HEK293 (cell line): ENCODE measurements around the gene TMEM145.

Experiments used
- CTCF ChIA-PET: fragments of 350-600 bp; formaldehyde crosslinking; extraction: SDS; loops from one replicate; lab custom pipeline; 2021; ENCODE audit warnings: antibody characterized with exemption; lab: Yijun Ruan, JAX
- POLR2A ChIA-PET: fragments of 300-600 bp; formaldehyde crosslinking; extraction: SDS; loops from one replicate; lab custom pipeline; 2020; ENCODE audit warnings: antibody characterized with exemption, inconsistent platforms; lab: Yijun Ruan, JAX
- H3K27ac ChIP-seq: fragments of 200-500 bp; sonication (Bioruptor generic); 2 replicates; pipeline ENCODE4 v1.5.1; 2014; ENCODE audit warnings: low read depth, low read length, control low read depth, inconsistent platforms; ENCODE audit errors: extremely low read depth
- H3K36me3 ChIP-seq, 2 experiments: fragments of 200-500 bp in 1 of 2; sonication (Bioruptor generic) in 1 of 2; 1 replicate in 1 of 2; 2 replicates in 1 of 2; pipeline ENCODE4 v1.5.1; 2014 to 2017; ENCODE audit warnings: inconsistent platforms in 2 of 2, low read length in 2 of 2; ENCODE audit not compliant: control insufficient read depth in 2 of 2, insufficient read depth in 1 of 2
- H3K4me1 ChIP-seq: fragments of 200-500 bp; sonication (Bioruptor generic); 2 replicates; pipeline ENCODE4 v1.5.1; 2014; ENCODE audit warnings: mild to moderate bottlenecking, low read length, inconsistent platforms; ENCODE audit not compliant: control insufficient read depth, insufficient read depth
- H3K4me3 ChIP-seq: 2 replicates; pipeline ENCODE4 v1.5.1; 2011; ENCODE audit warnings: low read depth, mild to moderate bottlenecking, control low read depth, low read length, moderate library complexity
- H3K9me3 ChIP-seq: fragments of 200-500 bp; sonication (Bioruptor generic); 2 replicates; pipeline ENCODE4 v1.5.1; 2014; ENCODE audit warnings: low read depth, low read length, inconsistent platforms; ENCODE audit not compliant: control insufficient read depth, insufficient read depth
- BCL11B ChIP-seq: fragments of 450-650 bp; formaldehyde crosslinking; IDR thresholded peaks from 2 replicates; pipeline ENCODE4 v1.5.1; 2016; ENCODE audit warnings: low read depth, missing biosample characterization, missing genetic modification characterization
- GLIS1 ChIP-seq: fragments of 450-650 bp; formaldehyde crosslinking; IDR thresholded peaks from 2 replicates; pipeline ENCODE4 v1.5.1; 2016; ENCODE audit warnings: missing biosample characterization, missing genetic modification characterization
- GLIS2 ChIP-seq: fragments of 450-650 bp; formaldehyde crosslinking; IDR thresholded peaks from 2 replicates; pipeline ENCODE4 v1.5.1; 2016; ENCODE audit warnings: missing biosample characterization, missing genetic modification characterization
- KLF16 ChIP-seq: fragments of 450-650 bp; formaldehyde crosslinking; IDR thresholded peaks from 2 replicates; pipeline ENCODE4 v1.5.1; 2017; ENCODE audit warnings: missing biosample characterization, missing genetic modification characterization
- KLF9 ChIP-seq: fragments of 450-650 bp; formaldehyde crosslinking; IDR thresholded peaks from 2 replicates; pipeline ENCODE4 v1.5.1; 2016; ENCODE audit warnings: missing biosample characterization, missing genetic modification characterization, low read depth
- MZF1 ChIP-seq: fragments of 450-650 bp; formaldehyde crosslinking; IDR thresholded peaks from 2 replicates; pipeline ENCODE4 v1.5.1; 2017; ENCODE audit warnings: missing biosample characterization, missing genetic modification characterization, borderline replicate concordance
- SCRT1 ChIP-seq: fragments of 450-650 bp; formaldehyde crosslinking; IDR thresholded peaks from 2 replicates; pipeline ENCODE4 v1.5.1; 2016; ENCODE audit warnings: missing biosample characterization, missing genetic modification characterization, borderline replicate concordance
- SCRT2 ChIP-seq: fragments of 450-650 bp; formaldehyde crosslinking; IDR thresholded peaks from 2 replicates; pipeline ENCODE4 v1.5.1; 2016; ENCODE audit warnings: missing biosample characterization, missing genetic modification characterization
- SP2 ChIP-seq: fragments of 450-650 bp; formaldehyde crosslinking; IDR thresholded peaks from 2 replicates; pipeline ENCODE4 v1.5.1; 2016; ENCODE audit warnings: missing biosample characterization, missing genetic modification characterization
- SP3 ChIP-seq: fragments of 450-650 bp; formaldehyde crosslinking; IDR thresholded peaks from 2 replicates; pipeline ENCODE4 v1.5.1; 2016; ENCODE audit warnings: missing biosample characterization, missing genetic modification characterization
- ZBTB21 ChIP-seq: fragments of 450-650 bp; formaldehyde crosslinking; IDR thresholded peaks from 2 replicates; pipeline ENCODE4 v1.5.1; 2017; ENCODE audit warnings: missing biosample characterization, missing genetic modification characterization
- ZNF214 ChIP-seq: fragments of 450-650 bp; formaldehyde crosslinking; IDR thresholded peaks from 2 replicates; pipeline ENCODE4 v1.5.1; 2017; ENCODE audit warnings: missing biosample characterization, mild to moderate bottlenecking, missing genetic modification characterization, borderline replicate concordance
- ZNF223 ChIP-seq: fragments of 450-650 bp; formaldehyde crosslinking; IDR thresholded peaks from 2 replicates; pipeline ENCODE4 v1.5.1; 2016; ENCODE audit warnings: missing biosample characterization, missing genetic modification characterization
- ZNF350 ChIP-seq: fragments of 450-650 bp; formaldehyde crosslinking; IDR thresholded peaks from 2 replicates; pipeline ENCODE4 v1.5.0; 2017; ENCODE audit warnings: missing biosample characterization, mild to moderate bottlenecking, missing genetic modification characterization
- ZNF423 ChIP-seq: fragments of 450-650 bp; formaldehyde crosslinking; IDR thresholded peaks from 2 replicates; pipeline ENCODE4 v1.5.1; 2016; ENCODE audit warnings: missing biosample characterization, missing genetic modification characterization
- ZNF426 ChIP-seq: fragments of 450-650 bp; formaldehyde crosslinking; IDR thresholded peaks from 2 replicates; pipeline ENCODE4 v1.5.1; 2017; ENCODE audit warnings: missing biosample characterization, missing genetic modification characterization, mild to moderate bottlenecking, inconsistent platforms, moderate library complexity
- ZNF600 ChIP-seq: fragments of 450-650 bp; formaldehyde crosslinking; IDR thresholded peaks from 2 replicates; pipeline ENCODE4 v1.5.1; 2016; ENCODE audit warnings: missing biosample characterization, missing genetic modification characterization
- ZNF654 ChIP-seq: fragments of 450-650 bp; formaldehyde crosslinking; IDR thresholded peaks from 2 replicates; pipeline ENCODE4 v1.5.1; 2016; ENCODE audit warnings: low read depth, missing biosample characterization, missing genetic modification characterization
- ZNF76 ChIP-seq: fragments of 450-650 bp; formaldehyde crosslinking; IDR thresholded peaks from 2 replicates; pipeline ENCODE4; 2016; ENCODE audit warnings: low read depth, missing biosample characterization, missing genetic modification characterization, borderline replicate concordance
- ZNF776 ChIP-seq: fragments of 450-650 bp; formaldehyde crosslinking; IDR thresholded peaks from 2 replicates; pipeline ENCODE4 v1.5.0; 2017; ENCODE audit warnings: missing biosample characterization, missing genetic modification characterization, borderline replicate concordance
- TF ChIP-seq, protein P1 (sequence below): sonication (generic); formaldehyde crosslinking; IDR thresholded peaks from 2 replicates; pipeline ENCODE4 v1.8.1; 2022; ENCODE audit warnings: mild to moderate bottlenecking, moderate library complexity, missing genetic modification reagents
- TF ChIP-seq, protein P2 (sequence below): fragments of 450-650 bp; formaldehyde crosslinking; IDR thresholded peaks from 2 replicates; pipeline ENCODE4 v1.5.1; 2016; ENCODE audit warnings: missing biosample characterization, missing genetic modification characterization
- TF ChIP-seq, protein P3 (sequence below): fragments of 450-650 bp; formaldehyde crosslinking; IDR thresholded peaks from 2 replicates; pipeline ENCODE4 v1.5.1; 2016; ENCODE audit warnings: missing biosample characterization, missing genetic modification characterization, borderline replicate concordance
- TF ChIP-seq, protein P4 (sequence below): fragments of 450-650 bp; formaldehyde crosslinking; IDR thresholded peaks from 2 replicates; pipeline ENCODE4 v1.5.1; 2016; ENCODE audit warnings: missing biosample characterization, missing genetic modification characterization
- TF ChIP-seq, protein P5 (sequence below): fragments of 450-650 bp; formaldehyde crosslinking; IDR thresholded peaks from 2 replicates; pipeline ENCODE4 v1.5.1; 2016; ENCODE audit warnings: missing biosample characterization, missing genetic modification characterization
- TF ChIP-seq, protein P6 (sequence below): fragments of 450-650 bp; formaldehyde crosslinking; IDR thresholded peaks from 2 replicates; pipeline ENCODE4 v1.5.1; 2017; ENCODE audit warnings: missing biosample characterization, mild to moderate bottlenecking, missing genetic modification characterization, moderate library complexity

Gene TMEM145

DNA sequence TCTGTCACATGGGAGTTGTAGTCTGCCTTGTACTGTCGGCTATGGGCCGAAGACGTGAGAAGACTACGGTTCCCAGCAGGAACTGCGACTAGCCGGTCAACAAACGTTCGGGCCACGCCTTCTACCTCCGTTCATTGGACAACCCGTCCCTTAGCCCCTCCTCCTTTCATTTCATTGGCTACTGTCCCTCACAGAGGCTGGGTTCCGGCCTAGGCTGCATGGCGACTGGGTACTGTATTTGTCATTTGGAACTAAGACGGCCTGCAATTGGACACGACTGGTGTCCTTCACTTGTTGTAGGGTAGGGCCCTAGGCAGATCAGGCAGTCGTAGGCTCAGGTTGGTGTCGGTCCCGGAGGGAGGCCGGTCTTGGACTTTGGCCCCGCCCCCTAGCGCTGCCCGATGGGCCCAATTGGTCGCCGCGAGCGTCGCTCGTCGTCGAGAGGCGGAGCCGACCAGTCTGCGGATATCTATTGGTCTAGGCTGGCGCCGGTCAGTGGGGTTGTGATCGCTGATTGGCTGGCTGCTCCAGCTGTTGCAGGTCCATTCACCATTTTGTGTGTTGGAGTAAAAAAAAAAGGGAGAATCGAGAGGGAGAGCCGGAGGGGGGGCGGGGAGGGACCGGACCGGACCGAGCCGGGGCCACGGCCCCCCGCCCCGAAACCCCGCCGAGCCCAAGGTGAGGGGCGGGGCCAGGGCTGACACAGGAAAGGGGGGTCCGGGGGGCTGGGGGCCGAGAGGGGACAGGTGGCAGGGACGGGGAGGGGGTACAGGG, 44.2 kb upstream of the TMEM145 start, which contains the start of gene CIC:
CIC (plus strand) TSS at position 549 of the 774 bp plus-strand sequence. CDS start 2,532 bp downstream, outside the sequence.
- CTCF ChIA-PET, result interaction anchor here (1.4 to 2.7 kb wide), 2 partner anchors 11 to 24 kb away, joined by 3 to 28 read pairs; no protein-coding TSS in a partner anchor
- Histone ChIP-seq H3K27ac (peak within 1 kb of the TSS; percentile 98), H3K36me3 (peaks cover 5 to 27% of the 10 kb centered on the region in 2 experiments), H3K4me3 (peak within 1 kb of the TSS; percentile 77), H3K9me3 (no peaks in the 10 kb centered on the region), H3K4me1 (peaks cover 16% of the 10 kb centered on the region)
- TF ChIP-seq ZNF426 (tag by site-specific recombination), result no peak
- TF ChIP-seq ZNF223 (tag by site-specific recombination), result no peak
- no peak for TF ChIP-seq KLF16 (tag by site-specific recombination)
- peak; percentile 97 for TF ChIP-seq SCRT2 (tag by site-specific recombination)
- TF ChIP-seq KLF9 (tag by site-specific recombination), result no peak; the same call in 1 of the 2 replicates
- TF ChIP-seq ZNF76 (tag by site-specific recombination), result peak; percentile 98
- TF ChIP-seq, protein P1, sequence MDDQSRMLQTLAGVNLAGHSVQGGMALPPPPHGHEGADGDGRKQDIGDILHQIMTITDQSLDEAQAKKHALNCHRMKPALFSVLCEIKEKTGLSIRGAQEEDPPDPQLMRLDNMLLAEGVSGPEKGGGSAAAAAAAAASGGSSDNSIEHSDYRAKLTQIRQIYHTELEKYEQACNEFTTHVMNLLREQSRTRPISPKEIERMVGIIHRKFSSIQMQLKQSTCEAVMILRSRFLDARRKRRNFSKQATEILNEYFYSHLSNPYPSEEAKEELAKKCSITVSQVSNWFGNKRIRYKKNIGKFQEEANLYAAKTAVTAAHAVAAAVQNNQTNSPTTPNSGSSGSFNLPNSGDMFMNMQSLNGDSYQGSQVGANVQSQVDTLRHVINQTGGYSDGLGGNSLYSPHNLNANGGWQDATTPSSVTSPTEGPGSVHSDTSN, result peak; percentile 100
- TF ChIP-seq MZF1 (tag by site-specific recombination), result no peak
- TF ChIP-seq, protein P2, sequence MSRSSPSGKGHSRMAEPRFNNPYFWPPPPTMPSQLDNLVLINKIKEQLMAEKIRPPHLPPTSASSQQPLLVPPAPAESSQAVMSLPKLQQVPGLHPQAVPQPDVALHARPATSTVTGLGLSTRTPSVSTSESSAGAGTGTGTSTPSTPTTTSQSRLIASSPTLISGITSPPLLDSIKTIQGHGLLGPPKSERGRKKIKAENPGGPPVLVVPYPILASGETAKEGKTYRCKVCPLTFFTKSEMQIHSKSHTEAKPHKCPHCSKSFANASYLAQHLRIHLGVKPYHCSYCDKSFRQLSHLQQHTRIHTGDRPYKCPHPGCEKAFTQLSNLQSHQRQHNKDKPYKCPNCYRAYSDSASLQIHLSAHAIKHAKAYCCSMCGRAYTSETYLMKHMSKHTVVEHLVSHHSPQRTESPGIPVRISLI (tag by site-specific recombination), result peak; percentile 97
- no peak for TF ChIP-seq ZNF214
- TF ChIP-seq, protein P3, sequence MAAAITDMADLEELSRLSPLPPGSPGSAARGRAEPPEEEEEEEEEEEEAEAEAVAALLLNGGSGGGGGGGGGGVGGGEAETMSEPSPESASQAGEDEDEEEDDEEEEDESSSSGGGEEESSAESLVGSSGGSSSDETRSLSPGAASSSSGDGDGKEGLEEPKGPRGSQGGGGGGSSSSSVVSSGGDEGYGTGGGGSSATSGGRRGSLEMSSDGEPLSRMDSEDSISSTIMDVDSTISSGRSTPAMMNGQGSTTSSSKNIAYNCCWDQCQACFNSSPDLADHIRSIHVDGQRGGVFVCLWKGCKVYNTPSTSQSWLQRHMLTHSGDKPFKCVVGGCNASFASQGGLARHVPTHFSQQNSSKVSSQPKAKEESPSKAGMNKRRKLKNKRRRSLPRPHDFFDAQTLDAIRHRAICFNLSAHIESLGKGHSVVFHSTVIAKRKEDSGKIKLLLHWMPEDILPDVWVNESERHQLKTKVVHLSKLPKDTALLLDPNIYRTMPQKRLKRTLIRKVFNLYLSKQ (tag by site-specific recombination), result no peak
- no peak for TF ChIP-seq ZBTB21 (tag by site-specific recombination)
- TF ChIP-seq, protein P4, sequence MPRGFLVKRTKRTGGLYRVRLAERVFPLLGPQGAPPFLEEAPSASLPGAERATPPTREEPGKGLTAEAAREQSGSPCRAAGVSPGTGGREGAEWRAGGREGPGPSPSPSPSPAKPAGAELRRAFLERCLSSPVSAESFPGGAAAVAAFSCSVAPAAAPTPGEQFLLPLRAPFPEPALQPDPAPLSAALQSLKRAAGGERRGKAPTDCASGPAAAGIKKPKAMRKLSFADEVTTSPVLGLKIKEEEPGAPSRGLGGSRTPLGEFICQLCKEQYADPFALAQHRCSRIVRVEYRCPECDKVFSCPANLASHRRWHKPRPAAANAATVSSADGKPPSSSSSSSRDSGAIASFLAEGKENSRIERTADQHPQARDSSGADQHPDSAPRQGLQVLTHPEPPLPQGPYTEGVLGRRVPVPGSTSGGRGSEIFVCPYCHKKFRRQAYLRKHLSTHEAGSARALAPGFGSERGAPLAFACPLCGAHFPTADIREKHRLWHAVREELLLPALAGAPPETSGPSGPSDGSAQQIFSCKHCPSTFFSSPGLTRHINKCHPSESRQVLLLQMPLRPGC (tag by site-specific recombination), result no peak
- no peak for TF ChIP-seq ZNF423 (tag by site-specific recombination)
- TF ChIP-seq SP3 (tag by site-specific recombination), result peak; percentile 99
- TF ChIP-seq ZNF776 (tag by site-specific recombination), result no peak
- TF ChIP-seq BCL11B (tag by site-specific recombination), result no peak
- TF ChIP-seq ZNF600, result peak; percentile 97
- no peak for TF ChIP-seq GLIS1 (tag by site-specific recombination)
- TF ChIP-seq ZNF350 (tag by site-specific recombination), result peak; percentile 95
- TF ChIP-seq, protein P5, sequence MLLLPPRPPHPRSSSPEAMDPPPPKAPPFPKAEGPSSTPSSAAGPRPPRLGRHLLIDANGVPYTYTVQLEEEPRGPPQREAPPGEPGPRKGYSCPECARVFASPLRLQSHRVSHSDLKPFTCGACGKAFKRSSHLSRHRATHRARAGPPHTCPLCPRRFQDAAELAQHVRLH (tag by site-specific recombination), result peak; percentile 94
- TF ChIP-seq SCRT1 (tag by site-specific recombination), result peak; percentile 89
- peak; percentile 99 for TF ChIP-seq SP2 (tag by site-specific recombination)
- TF ChIP-seq, protein P6, sequence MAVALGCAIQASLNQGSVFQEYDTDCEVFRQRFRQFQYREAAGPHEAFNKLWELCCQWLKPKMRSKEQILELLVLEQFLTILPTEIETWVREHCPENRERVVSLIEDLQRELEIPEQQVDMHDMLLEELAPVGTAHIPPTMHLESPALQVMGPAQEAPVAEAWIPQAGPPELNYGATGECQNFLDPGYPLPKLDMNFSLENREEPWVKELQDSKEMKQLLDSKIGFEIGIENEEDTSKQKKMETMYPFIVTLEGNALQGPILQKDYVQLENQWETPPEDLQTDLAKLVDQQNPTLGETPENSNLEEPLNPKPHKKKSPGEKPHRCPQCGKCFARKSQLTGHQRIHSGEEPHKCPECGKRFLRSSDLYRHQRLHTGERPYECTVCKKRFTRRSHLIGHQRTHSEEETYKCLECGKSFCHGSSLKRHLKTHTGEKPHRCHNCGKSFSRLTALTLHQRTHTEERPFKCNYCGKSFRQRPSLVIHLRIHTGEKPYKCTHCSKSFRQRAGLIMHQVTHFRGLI (tag by site-specific recombination), result no peak
- TF ChIP-seq ZNF654 (tag by site-specific recombination), result no peak
- peak; percentile 72 for TF ChIP-seq GLIS2 (tag by site-specific recombination)
- POLR2A ChIA-PET, result interaction anchor here (1.0 to 2.7 kb wide), 4 partner anchors 9 to 26 kb away, joined by 6 to 18 read pairs (median 10); partner anchors contain the start of gene GSK3A
